WERI-Rb-1 (cell line): ENCODE measurements around the gene JAML.

Experiments
- DNase-seq: peaks from one replicate; pipeline ENCODE4 v3.0.0-alpha.2; 2020
- H3K27ac ChIP-seq: fragments of 250-450 bp; sonication (Bioruptor Pico); 2 replicates; pipeline ENCODE4 v1.5.1; 2020; ENCODE audit warnings: mild to moderate bottlenecking, moderate library complexity
- H3K27me3 ChIP-seq: fragments of 250-450 bp; sonication (Bioruptor Pico); 2 replicates; pipeline ENCODE4 v1.5.1; 2021; ENCODE audit warnings: mild to moderate bottlenecking, low read depth, moderate library complexity; ENCODE audit not compliant: insufficient read depth, severe bottlenecking
- H3K36me3 ChIP-seq: fragments of 250-450 bp; sonication (Bioruptor Pico); 2 replicates; pipeline ENCODE4 v1.5.1; 2020; ENCODE audit warnings: mild to moderate bottlenecking, moderate library complexity
- H3K4me3 ChIP-seq: 2 replicates; pipeline ENCODE4 v1.5.1; 2011; ENCODE audit warnings: low read depth, mild to moderate bottlenecking, control low read depth, low read length
- H3K9me3 ChIP-seq: fragments of 250-450 bp; sonication (Bioruptor Pico); 2 replicates; pipeline ENCODE4 v1.5.1; 2021; ENCODE audit warnings: mild to moderate bottlenecking, moderate library complexity; ENCODE audit not compliant: severe bottlenecking
- CTCF ChIP-seq: IDR thresholded peaks from 2 replicates; pipeline ENCODE4 v1.5.1; 2011; ENCODE audit warnings: low read depth, mild to moderate bottlenecking, control low read depth, inconsistent platforms, low read length

The JAML gene

GRCh38 chr11:118219732-118220131, 5.1 kb downstream of the JAML start:
- no peaks in the 10 kb centered on the region for H3K27me3 ChIP-seq
- DNase-seq: no peak
- H3K36me3 ChIP-seq: no peaks in the 10 kb centered on the region
- no peaks in the 10 kb centered on the region for H3K9me3 ChIP-seq
- no peak for TF ChIP-seq CTCF
- no peak overlapping the region for H3K4me3 ChIP-seq
- H3K27ac ChIP-seq: no peak overlapping the region

- H3K9me3 ChIP-seq: no peaks in the 10 kb centered on the region
- H3K27me3 ChIP-seq: no peaks in the 10 kb centered on the region
- H3K36me3 ChIP-seq: no peaks in the 10 kb centered on the region
- H3K4me3 ChIP-seq: no peak overlapping the region
- no peak for TF ChIP-seq CTCF
- no peak overlapping the region for H3K27ac ChIP-seq
- DNase-seq: no peak
Measured at GRCh38 chr11:118219244-118219643, 5.6 kb downstream of the JAML start.

DNA sequence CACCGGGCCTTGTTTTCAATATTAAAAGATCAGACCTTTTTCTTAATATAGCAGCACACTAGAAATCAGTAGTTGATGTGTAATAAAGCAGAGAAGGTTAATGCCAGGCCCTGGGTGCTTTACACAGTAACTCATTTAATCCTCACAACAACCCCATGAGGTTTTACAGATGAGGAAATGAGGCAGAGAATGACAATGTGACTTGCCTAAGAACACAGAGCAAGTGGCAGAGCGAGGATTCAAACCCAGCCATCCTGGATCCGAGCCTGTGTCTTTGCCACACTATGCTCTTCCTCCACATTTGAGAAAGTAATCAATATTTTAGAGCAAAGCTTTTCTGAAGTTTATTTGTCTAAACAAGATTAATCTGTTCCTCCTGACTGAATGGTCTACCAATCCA, 7.2 kb downstream of the JAML start:
- Histone ChIP-seq H3K27me3 (no peaks in the 10 kb centered on the region), H3K9me3 (no peaks in the 10 kb centered on the region), H3K36me3 (no peaks in the 10 kb centered on the region), H3K27ac (no peak overlapping the region), H3K4me3 (no peak overlapping the region)
- TF ChIP-seq CTCF: no peak
- no peak for DNase-seq

DNA sequence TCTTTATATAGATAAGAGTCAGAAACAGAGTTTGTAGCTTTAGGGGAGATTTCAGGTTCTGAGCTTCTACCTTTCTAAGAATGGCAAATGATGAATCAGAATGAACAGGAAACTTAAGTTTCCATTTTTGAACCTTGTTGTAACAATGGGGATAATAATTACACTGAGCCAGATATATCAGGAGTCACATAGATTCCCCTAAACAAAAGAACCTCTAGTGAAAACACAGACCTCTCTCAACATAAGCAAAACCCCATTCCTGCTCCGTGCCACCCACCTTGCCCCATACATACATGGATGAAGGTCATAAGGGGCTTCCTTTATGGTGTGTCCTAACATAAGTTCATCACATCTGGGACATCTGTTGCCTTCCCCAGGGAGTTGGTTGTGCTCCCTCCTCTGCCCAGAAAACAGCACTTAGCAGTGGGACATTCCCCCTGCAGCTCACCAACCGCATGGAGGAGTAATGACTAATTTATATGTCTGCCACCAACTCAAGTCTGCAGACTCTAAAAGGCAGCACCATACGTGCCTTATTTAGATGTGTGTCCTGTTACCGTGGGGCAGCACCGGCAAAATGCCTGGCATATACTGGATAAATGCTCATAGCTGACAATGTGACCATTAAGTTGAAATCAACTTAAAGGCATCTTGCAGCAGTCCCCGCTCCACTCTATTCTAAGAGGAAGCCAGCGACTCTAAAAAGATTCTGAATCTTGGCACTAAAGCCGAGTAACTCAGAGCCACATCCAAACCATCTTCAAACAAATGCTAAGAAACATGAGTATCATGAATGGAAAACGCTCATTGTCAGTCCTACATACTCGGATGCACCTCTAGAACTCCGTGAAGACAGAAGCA, 8.0 kb downstream of the JAML start:
- DNase-seq: no peak
- H3K36me3 ChIP-seq: no peaks in the 10 kb centered on the region
- no peak overlapping the region for H3K27ac ChIP-seq
- no peak overlapping the region for H3K4me3 ChIP-seq
- no peaks in the 10 kb centered on the region for H3K27me3 ChIP-seq
- no peaks in the 10 kb centered on the region for H3K9me3 ChIP-seq
- no peak for TF ChIP-seq CTCF

- TF ChIP-seq CTCF: no peak
- H3K36me3 ChIP-seq: no peaks in the 10 kb centered on the region
- no peak overlapping the region for H3K4me3 ChIP-seq
- no peak overlapping the region for H3K27ac ChIP-seq
- H3K27me3 ChIP-seq: no peaks in the 10 kb centered on the region
- no peaks in the 10 kb centered on the region for H3K9me3 ChIP-seq
- no peak for DNase-seq
Measured at GRCh38 chr11:118215765-118216164, 9.0 kb downstream of the JAML start.

GRCh38 chr11:118215262-118215661, 9.5 kb downstream of the JAML start:
- Histone ChIP-seq H3K4me3 (no peak overlapping the region), H3K36me3 (no peaks in the 10 kb centered on the region), H3K9me3 (no peaks in the 10 kb centered on the region), H3K27ac (no peak overlapping the region), H3K27me3 (no peaks in the 10 kb centered on the region)
- TF ChIP-seq CTCF: no peak
- DNase-seq: no peak
